Activated effector memory CD4-positive, alpha-beta T cell treated with anti-CD3 and anti-CD28 coated beads, Interleukin-2, amount 50 U/mL, for 16 hours (primary cell): ENCODE data around the gene RYR3.

Experiments
- DNase-seq: peaks from one replicate; pipeline ENCODE4 v3.0.0-alpha.2; 2020

RYR3 gene

DNA sequence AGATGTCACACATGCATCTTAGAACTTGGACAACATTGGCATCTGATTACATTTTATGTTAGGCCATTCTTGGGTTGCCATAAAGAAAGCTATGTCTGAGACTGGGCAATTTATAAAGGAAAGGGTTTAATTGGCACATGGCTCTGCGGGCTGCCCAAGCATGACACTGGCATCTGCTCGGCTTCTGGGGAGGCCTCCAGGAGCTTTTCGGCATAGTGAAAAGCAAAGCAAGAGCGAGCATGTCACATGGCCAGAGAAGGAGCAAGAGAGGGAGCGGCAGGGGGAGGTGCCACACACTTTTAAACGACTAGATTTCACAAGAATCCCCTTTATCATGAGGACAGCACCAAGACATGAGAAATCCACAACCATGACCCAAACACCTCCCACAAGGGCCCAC, 11.3 kb downstream of the RYR3 start:
- no peak for DNase-seq

DNA sequence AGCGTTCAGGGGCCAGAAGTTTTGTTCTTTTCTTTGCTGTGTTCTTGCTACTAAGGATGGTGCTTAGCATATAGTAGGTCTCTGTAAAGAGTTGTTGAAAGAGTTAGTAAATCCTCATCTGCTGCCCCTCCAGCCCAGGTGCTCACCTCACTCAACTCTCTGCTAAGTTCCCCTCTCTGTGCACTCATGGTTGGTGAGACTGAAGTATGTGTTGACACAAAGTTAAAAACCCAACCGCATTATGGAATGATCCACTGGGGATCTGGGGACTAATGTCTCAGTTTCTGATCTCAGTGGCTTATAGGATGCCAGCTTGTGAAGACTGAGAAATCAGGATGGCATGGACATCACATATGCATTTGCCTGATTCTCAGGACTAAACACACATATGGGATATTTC, 13.8 kb downstream of the RYR3 start:
- no peak for DNase-seq

DNA sequence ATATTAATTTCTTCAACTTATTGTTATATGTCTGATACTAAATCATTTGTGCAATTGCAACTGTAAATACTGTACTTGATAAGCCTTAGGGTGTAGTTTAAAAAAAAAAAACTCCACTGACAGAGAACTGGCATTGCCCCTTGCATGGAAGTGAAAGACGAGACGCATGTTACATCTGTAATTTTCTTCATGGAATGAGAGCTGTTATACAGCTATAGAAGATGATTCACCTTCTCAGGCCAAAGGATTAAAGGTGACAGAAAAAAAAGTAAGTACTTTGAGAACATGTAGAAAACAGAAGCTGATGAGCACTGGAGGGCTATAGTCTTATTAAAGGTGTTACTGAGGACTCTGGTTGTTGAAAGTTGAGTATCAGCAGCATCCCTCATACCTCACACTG, 16.1 kb downstream of the RYR3 start:
- no peak for DNase-seq

DNA sequence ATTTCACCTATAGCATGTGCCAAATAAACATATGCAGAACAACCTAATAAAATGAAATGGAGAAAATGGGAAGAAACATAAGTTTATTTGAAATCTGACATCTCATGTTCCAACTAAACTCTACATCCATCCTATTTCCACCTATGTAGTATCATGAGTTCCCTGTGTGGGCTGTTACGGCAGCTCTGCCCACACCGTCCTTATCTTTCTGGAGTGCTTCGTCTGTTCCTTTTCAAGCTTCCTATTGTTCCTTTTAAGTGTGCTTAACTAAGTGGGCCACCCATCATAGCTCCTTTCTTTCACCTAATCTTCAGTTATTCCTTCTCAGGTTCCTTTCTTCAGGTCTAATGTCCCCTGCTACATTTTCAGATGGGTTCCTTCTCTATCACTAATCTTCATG, 17.3 kb downstream of the RYR3 start:
- DNase-seq, result no peak

DNA sequence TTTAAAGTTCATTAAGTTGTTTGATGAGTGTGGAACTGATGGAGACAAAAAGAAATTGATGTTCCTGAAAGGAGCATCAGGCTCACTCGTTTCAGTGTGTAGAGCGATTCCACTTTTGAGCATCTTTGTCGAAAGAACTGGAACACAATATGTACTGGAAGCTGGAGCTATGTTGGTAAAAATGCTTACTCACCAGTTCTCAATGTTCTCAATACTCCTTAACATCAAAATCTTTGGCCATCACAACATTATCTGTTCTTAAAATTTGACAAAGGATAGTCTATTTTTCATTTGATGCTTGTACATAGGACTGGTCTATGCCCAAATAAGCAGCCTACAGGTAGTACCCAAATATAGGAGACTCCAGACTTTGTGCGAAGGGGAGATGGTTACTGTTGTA, 18.7 kb downstream of the RYR3 start:
- DNase-seq, result no peak

DNA sequence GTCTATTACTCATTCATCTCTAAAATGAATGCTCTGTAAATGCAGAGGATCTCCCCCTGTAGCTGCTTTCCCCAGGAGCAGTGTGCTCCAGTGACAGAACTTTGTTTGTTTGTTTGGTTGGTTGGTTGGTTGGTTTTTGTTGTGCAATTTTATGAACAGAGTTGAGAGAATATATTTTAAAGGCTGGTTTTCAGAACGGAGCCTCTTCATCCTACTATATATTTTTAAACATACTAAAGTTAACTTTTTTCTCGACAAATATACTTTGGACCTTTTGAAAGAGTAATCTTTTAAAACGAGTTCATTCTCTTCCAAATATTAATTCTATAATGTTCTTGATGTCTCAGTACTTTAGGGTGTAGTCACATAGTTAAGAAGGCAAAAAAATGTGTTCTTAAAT, 20.2 kb downstream of the RYR3 start:
- no peak for DNase-seq

DNA sequence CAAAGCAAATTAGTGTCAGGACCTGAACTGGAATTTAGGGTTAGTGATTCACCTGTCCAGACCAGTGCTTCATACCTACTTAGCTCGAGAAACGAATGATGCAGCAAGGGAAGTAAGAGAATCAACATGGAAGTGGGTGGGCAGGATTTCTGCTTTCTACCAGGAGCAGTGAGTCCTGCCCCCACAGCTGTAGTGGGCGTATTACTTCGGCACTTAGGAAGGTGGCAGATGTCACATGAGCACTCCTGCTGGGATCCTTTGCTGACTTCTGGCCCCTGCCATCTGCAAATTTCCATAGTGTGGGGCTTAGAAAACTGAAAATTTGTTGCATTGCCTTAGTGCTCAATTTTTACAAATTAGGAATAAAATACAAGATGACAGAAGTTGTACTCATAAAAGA, 31.2 kb downstream of the RYR3 start:
- DNase-seq, result no peak

DNA sequence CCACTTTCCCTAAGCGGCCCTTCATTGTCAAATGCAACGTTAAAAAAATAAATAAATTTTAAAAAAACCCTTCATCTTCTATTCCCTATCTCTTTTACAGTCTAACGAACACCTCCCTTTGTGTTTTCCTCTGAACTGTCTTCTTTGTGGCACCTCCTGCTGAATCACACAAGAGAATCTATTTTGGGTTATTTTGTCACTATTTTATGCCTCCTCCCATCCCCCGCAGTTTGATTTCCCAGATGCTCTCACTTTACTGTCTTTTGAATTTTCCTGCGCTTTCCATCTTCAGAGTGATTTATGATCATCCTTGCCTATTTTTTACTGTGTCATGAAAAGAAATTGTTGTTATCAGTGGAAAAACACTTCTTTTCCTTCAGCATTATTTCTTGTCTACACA, 32.5 kb downstream of the RYR3 start:
- no peak for DNase-seq

DNA sequence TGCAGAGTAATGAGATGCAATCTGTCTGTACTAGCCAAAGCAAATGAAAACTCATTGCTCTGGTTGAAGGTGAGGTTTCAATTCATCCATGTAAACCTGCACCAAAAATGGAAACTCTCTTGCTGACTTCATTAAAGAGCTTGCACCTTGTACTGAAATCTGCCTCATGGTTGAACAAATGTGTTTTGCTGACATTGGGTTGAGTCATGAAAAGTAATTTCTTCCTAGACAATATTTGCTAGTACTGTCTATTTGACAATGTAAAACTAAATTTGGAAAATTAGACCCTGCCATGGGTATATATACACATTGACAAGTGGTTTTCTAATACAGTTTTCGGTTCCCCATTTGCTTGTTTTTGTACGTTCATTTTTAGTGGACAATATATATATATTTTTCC, 33.3 kb downstream of the RYR3 start:
- DNase-seq, result no peak

DNA sequence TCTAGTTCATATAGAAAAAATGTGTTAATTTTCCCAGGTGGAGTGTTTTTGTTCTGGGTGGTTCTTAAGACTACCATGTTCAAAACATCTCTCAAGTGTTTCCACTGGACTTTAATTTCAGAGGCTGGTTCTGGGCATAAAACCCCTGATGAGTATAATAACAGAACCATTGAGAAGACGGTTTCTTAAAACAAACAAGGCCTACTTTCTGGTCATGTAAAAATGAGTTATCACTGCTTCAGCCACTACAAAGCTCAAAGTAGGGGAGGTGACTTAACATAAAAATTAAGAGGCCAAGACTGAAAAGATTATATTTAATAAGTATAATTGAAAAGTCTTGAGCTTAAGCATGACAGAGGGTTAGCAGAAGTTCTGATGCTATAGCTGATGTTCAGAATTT, 33.8 kb downstream of the RYR3 start:
- no peak for DNase-seq

DNA sequence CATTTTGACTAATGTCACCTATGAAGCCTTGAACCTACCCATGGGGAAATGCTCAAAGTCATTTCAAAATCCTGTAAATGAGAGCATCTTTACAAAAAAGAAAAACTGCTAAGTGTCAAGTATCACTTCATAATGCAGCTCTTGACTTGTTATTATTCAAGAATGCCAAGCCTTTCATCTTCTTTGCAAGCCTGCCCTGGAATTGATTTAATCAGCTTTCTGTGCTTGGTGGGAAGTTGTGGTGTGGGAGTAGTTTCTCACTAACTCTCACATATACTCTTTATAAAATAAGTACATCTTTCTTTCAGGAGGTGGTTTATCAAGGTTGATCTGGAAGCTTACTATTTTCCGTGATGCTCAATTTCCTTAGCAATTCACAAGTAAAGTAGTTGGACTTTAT, 43.6 kb downstream of the RYR3 start:
- DNase-seq, result no peak

DNA sequence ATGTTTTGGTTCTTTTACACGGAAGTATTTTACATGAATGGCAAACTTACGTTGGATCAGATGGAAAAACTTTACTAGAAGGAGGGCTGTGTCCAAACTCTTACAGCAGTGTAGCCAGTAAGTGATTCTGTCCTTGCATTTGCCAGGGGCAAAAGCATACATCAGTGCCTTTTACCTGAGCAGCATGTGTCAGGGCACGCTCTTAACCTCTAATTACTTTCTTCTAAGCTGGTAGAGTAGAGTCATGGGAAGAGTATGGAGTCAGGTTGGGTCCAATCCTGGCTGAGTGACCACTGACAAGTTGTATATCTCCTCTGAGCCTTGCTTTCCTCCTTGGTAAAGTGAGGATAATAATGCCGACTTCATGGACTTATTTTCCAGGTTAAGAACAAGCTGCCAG, 47.1 kb downstream of the RYR3 start:
- DNase-seq, result no peak

DNA sequence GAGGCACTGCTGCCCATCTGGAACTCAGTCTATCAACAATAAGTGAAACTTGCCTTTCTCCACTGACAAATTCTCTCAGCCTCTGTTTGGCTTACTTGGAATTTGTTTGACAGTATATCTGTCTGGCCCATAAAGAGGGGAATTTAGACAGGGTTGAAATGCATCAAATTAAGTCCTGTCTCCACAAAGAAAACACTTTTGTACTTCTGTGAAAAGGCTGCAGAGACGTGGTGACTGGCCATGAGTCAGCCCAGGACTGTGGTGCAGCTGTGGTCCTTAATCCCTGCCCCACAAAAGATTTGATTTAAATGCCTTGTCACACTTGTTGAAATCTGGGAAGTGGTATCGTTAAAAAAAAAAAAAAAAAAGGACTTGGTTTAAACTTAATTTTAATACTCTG, 47.5 kb downstream of the RYR3 start:
- DNase-seq, result no peak

DNA sequence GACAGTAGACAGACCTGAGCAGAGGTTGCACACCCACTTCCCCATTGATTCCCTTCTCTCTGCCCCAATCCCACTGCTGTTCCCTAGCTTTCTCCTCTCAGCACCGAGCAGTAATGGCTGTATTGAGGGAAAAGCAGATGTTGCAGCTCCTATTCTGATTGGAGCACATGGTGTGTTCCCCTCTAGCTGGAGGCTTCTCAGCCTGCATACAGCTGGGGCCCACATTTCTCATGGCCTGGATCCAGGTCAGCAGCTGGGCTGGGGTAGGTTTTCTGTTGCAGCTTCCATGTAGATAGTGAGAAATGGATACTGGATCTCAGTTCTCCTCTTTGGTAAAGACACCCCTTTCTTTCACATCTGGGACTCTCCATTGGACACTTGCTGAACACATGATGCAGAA, 50.1 kb downstream of the RYR3 start:
- DNase-seq, result no peak

DNA sequence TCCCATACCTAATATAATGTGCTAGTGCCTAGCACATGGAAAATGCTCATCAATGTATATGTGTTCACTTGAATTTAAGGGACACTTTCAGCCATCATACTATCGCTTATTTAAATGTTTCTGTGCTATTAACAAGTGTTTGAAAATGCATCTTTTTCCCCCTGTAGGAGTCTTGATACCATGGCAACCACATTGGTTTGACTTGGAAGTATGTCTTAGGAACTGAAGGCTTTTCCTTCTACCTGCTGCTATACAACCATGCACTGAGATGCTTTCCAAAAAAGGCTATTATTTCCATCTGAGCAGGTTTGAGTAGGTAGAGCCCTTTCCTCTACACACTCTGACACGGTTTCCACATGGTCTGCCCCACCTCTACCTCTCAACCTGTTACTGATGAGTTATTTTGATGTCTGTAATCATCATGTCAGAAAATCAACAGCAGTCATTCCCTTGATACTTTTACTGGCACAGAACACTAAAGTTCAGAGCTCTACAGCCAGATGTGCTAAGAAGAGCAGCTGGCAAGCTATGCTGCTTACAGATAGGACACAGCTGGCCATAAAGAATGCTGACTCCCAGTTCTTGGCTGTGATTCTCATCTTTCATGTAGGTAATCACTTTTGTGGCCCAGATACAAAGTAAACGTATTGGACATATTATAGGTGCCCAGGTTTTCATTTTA, 59.3 kb downstream of the RYR3 start:
- DNase-seq, result no peak

DNA sequence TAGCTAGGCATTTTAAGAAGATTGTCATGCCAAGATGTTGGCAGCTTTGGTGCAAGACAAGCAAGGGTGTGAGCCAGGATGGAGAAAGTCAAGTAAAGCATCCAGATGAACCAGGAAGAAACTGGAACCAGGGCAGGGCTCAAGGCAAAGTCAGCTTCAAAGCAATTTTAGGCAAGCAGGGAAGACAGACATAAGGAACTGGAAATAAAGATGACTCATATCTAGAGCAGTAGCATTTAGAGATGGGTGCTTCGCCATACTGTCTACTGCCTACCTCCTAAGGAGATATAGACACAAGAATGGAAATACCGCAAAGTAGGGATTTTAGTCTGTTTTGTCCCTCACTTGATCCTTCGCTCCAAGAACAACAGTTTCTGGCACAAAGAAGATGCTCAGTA, 59.9 kb downstream of the RYR3 start:
- no peak for DNase-seq

DNA sequence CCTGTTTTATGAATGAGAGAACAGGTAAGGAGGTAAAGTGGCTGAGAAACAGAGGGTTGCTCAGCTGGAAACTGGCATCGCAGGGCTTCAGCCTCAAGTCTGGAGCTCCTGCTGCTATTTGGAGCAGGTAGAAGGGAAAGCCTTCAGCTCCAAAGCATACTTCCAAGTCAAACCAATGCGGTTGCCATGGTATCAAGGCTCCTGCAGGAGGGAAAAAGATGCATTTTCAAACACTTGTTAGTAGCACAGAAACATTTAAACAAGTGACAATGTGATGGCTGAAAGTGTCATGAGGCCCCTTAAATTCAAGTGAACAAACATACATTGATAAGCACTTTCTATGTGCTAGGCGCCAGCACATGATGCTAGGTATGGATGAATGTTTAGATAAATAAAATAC, 60.4 kb downstream of the RYR3 start:
- no peak for DNase-seq

DNA sequence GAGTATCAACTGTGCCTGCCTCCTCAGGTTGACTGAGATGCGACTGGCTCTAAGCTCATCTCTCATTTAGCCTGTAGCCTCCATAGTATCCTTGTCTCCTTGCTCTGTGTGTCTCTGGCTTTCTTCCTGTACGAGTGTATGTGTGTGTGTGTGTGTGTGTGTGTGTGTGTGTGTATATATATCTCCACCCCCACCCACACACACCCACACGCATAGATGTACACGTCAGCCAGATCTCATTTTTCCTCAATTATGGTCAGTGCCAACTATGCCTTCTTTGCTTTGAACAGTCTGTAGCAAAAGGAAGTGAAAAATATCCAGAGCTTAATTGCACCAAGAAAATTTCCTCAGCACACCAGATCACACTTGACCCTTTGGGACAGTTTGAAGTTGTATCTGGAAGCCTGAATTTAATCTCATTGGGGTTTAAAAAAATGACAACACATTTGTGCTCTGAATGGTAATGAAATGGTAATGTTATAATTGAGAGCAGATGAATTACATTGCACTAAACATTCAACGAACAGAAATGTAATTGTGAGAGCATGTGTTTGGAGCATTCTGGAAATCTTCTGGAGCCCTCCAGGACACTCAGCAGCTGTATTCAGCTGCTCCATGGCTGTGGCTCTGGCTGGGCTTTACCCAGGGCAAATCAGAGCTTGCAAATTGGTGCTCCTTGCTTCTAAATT, 63.6 kb downstream of the RYR3 start:
- no peak for DNase-seq

DNA sequence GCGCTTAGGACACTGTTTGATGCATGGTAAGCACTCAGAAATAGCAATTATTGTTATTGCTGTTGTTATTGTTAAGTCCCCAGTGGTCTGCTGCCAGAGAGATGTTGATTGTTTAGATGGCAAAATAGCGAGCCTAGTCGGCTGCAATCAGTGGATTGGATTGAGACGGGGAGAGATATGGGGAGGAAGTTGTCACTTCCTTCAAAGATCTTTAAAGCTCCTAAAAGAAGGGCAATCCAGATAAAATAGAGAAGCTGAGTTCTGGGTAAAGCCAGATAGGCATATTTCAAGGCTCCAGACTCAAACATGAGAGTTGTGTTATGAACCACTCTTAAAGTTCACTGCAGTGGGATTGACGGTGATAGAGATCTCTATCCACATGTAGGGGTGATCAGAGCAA, 64.5 kb downstream of the RYR3 start:
- DNase-seq, result no peak

DNA sequence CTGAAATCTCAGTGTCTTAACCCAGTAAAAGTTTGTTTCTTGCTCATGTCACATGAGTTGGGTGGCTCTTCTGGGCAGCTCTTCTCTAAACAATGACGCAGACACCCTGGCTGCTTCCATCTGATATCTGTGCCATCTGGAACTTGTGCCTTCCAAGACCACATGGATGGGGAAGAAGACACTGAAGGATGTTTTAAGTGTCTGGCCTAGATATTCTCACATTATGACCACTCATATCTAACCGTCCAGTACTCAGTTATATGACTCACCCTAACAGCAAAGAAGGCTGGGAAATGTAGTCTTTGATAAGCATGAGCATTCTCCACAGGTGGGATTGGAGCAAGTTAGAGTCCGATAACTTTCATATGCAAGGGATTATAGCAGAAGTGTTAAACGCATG, 66.4 kb downstream of the RYR3 start:
- DNase-seq, result no peak

DNA sequence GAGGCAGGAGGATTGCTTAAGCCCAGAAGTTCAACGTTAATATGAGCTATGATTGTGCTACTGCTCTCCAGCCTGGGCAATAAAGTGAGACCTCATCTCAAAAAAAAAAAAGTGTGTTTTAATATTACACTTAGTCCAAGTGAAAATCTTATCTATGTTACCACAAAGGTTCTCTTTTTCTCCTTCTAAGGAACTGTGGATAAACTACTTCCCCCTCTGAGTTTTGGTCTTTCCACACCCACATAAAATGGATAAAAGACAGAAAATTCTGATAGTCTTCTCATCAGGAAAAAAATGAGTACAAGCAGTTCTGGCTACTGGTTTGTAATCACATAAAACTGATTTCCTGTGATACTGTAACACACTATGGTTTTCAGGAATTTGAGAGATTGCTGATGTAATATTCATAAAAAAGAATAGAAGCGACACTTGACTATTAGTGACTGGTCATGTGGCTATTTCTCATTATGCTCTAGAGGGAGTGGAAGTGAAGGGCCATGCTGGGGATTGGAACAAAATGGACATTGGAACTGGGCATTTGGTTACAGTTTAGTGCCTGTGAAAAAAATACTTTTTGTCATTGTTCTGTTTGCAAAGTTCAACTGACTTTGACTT, 68.2 kb downstream of the RYR3 start:
- no peak for DNase-seq

DNA sequence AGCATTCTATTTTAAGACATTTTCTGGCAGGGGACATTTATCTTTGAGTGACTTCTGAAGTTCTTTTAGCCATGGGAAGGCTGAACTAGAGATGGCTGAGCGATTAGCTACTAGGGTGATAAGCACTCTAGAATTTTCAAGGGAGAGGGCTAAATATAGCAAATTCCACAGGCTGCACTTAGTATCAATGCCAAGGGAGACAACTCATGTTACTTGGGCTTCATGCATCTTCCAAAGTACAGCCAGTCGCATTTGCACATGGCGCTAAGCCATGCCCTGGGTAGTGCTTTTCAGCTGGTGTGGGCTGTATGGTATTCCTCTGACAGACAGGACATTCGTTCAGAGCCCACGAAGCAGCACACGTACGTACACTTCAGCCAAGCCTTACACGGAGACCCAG, 69.6 kb downstream of the RYR3 start:
- no peak for DNase-seq

DNA sequence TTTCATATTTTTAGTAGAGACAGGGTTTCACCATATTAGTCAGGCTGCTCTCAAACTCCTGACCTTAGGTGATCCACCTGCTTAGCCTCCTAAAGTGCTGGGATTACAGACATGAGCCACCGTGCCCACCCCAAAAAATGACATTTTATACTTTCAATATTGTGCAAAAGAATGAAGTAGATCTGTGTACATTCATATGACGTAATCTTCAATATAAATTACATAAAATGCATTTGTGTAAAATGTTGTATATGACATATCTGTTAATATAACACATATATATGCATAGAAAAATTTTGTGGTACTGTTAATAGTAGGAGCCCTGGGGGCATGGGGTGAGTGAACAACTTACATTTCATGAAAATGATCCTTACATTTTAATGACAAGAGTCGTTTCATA, 71.7 kb downstream of the RYR3 start:
- DNase-seq, result no peak

DNA sequence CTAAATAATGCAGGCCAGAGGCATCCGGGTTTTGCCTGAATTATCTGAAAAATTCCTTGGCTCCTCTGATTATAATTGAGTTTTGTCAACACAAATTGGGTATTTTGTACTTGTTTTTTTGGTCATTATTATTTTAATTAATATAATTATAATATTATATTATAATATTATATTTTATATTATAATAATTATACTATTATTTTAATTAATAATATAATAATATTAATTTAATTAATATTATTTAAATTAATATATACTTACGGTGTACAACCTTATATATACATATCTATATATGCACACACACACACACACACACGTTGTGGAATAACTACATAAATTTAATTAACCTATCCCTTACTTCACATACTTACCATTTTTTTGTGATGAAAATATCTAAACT, 73.5 kb downstream of the RYR3 start:
- DNase-seq, result no peak

DNA sequence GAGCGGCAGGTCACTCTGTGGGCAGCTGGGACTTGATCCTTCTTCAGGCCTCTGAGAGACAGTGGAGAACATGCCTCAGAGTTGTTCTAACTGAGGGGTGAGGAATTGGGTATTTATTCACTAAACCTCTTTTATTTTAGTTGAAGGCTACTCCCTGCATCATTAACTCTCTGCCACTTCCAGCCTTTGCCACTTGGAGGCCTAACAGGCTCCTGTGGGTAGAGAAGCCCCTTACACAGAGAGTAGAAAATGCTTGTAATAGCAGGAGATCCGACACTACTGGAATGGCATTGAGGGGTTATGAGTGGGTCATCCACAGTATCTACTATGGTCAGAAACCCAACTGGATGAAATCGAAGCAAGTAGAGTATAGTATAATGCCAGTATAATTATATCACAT, 81.7 kb downstream of the RYR3 start:
- DNase-seq, result no peak
